ENCODE data around the gene ZNF385D. TPM values are rescaled to one million over a fixed set of nuclear protein-coding genes. Genes with fewer than 3 reads are reported as not detected.

The ZNF385D gene
- total and polyA plus RNA-seq, 2 experiments from 2014 or later, result 2.7 to 12.3 TPM

DNA sequence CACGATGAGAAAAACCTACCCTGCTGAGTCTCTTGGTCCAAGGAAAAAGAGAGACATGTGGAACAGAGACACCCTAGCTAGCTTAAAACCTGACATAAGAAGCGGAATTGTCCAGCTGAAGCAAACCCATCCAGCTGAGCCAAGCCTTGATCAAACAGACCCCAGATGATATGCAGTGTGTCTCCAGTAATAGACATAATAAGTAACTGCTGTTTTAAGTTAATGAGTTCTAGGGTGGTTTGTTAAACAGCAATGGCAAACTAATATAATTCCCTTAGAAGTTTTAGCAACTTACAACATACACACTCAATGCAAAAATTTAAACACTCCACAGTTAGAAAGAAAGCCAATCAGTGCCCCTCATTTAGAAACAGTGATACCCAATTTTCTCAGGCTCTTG is 26.8 kb upstream of the ZNF385D start:
- H3K4me2 ChIP-seq, result no peak overlapping the region
- no peak for DNase-seq (ENCODE audit: low spot score)
- Mint-ChIP-seq H3K9me3 (no peaks in the 10 kb centered on the region), H3K4me3 (no peak overlapping the region), H3K4me1 (no peaks in the 10 kb centered on the region), H3K36me3 (ENCODE audit: low read depth) (no peaks in the 10 kb centered on the region), H3K27me3 (ENCODE audit: insufficient read depth, low read depth, poor library complexity) (no peaks in the 10 kb centered on the region), H3K27ac (no peak overlapping the region)
- H2AFZ ChIP-seq, result no peak overlapping the region
- H4K20me1 ChIP-seq (replicated peaks; ENCODE audit: insufficient read depth), result no peaks in the 10 kb centered on the region
- H3K79me2 ChIP-seq (replicated peaks; ENCODE audit: insufficient read depth), result no peaks in the 10 kb centered on the region
- no peak overlapping the region for H3K27ac ChIP-seq (ENCODE audit: low read depth)
- H3K27me3 ChIP-seq (ENCODE audit: insufficient read depth), result no peaks in the 10 kb centered on the region
- H3K4me1 ChIP-seq (ENCODE audit: insufficient read depth), result no peaks in the 10 kb centered on the region
- no peaks in the 10 kb centered on the region for H3K36me3 ChIP-seq (ENCODE audit: insufficient read depth)
- ATAC-seq, result no peak
- no peaks in the 10 kb centered on the region for H3F3A ChIP-seq (replicated peaks; ENCODE audit: low read depth)
- H3K4me3 ChIP-seq, result no peak overlapping the region
- no peaks in the 10 kb centered on the region for H3K9me2 ChIP-seq (ENCODE audit: insufficient read depth)
- TF ChIP-seq EZH2phosphoT487 (IDR thresholded peaks at IDR 0.05; ENCODE audit: unreplicated experiment) (no peak), EZH2 (IDR thresholded peaks at IDR 0.05; ENCODE audit: low read depth, unreplicated experiment) (no peak)

DNA sequence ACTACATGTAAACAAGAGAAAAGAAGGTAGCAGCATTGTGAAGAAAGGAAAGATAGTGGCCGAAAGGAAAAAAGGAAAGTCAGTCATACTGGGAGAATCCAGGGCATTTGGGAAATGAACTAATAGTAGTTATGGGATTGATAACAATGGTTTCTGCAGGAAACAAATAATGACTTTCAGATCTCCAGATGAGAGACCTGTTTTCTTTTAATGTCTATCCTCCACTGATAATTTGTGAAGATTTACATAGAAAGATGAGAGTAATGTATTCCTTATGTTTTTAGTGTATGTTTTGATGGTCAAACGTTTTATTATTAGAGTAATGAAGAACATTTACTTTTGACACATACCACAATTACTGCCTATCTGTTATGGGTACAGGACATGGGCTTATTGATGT is 15.0 kb upstream of the ZNF385D start:
- Mint-ChIP-seq H3K9me3 (no peaks in the 10 kb centered on the region; the same call in 2 of the 3 replicates), H3K4me3 (no peak overlapping the region), H3K4me1 (no peaks in the 10 kb centered on the region)

More for the DNA sequence above, 15.0 kb upstream of the ZNF385D start:
- H3K4me2 ChIP-seq, result no peak overlapping the region
- H3K36me3 ChIP-seq (ENCODE audit: insufficient read depth), result no peaks in the 10 kb centered on the region
- no peaks in the 10 kb centered on the region for H3K79me2 ChIP-seq (replicated peaks; ENCODE audit: insufficient read depth)
- Mint-ChIP-seq H3K27ac (no peak overlapping the region), H3K36me3 (ENCODE audit: low read depth) (no peaks in the 10 kb centered on the region), H3K27me3 (ENCODE audit: insufficient read depth, low read depth, poor library complexity) (no peaks in the 10 kb centered on the region)
- H4K20me1 ChIP-seq (replicated peaks; ENCODE audit: insufficient read depth), result no peaks in the 10 kb centered on the region
- TF ChIP-seq, protein P1, sequence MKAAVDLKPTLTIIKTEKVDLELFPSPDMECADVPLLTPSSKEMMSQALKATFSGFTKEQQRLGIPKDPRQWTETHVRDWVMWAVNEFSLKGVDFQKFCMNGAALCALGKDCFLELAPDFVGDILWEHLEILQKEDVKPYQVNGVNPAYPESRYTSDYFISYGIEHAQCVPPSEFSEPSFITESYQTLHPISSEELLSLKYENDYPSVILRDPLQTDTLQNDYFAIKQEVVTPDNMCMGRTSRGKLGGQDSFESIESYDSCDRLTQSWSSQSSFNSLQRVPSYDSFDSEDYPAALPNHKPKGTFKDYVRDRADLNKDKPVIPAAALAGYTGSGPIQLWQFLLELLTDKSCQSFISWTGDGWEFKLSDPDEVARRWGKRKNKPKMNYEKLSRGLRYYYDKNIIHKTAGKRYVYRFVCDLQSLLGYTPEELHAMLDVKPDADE (IDR thresholded peaks at IDR 0.05), result no peak
- TF ChIP-seq JUNB (IDR thresholded peaks at IDR 0.05; ENCODE audit: unreplicated experiment) (no peak), EZH2phosphoT487 (IDR thresholded peaks at IDR 0.05; ENCODE audit: unreplicated experiment) (no peak), CTCF (conservative IDR thresholded peaks at IDR 0.05; ENCODE audit: low read depth in 2 of 2) (no peak), POLR2AphosphoS5 (IDR thresholded peaks at IDR 0.05; ENCODE audit: low read depth) (no peak), CREB1 (CRISPR knock-in tag; IDR thresholded peaks at IDR 0.05; ENCODE audit: low read depth) (no peak), ZNF114 (CRISPR knock-in tag; IDR thresholded peaks at IDR 0.05) (no peak)
- H3K4me1 ChIP-seq (ENCODE audit: insufficient read depth), result no peaks in the 10 kb centered on the region
- ATAC-seq (no peak), DNase-seq (ENCODE audit: low spot score) (no peak)
- no peaks in the 10 kb centered on the region for H3K27me3 ChIP-seq (ENCODE audit: insufficient read depth)
- no peaks in the 10 kb centered on the region for H3K9me2 ChIP-seq (ENCODE audit: insufficient read depth)
- no peak overlapping the region for H2AFZ ChIP-seq
- no peak overlapping the region for H3K4me3 ChIP-seq
- no peaks in the 10 kb centered on the region for H3F3A ChIP-seq (replicated peaks; ENCODE audit: low read depth)
- H3K27ac ChIP-seq (ENCODE audit: low read depth), result no peak overlapping the region

All from GM23338 (cell line).